HepG2 (cell line): ENCODE measurements around the gene FMN2. TPM values are rescaled to one million over a fixed set of nuclear protein-coding genes. Genes with fewer than 3 reads are reported as not detected.

ENCODE experiments used
- ATAC-seq: fragments of 200-7000 bp; cut with Tn5 transposase; 3 replicates; pipeline ENCODE4 v1.9.1; 2020; ENCODE audit warnings: mild to moderate bottlenecking, moderate library complexity
- BruUV-seq: library from RNA; stranded (reverse); fragments of 400-500 nt; replicated peaks from 2 replicates; lab custom pipeline; 2021; lab: Mats Ljungman, UMichigan
- CTCF ChIA-PET: fragments of 300-600 bp; formaldehyde crosslinking; extraction: SDS; loops from one replicate; lab custom pipeline; 2021; ENCODE audit warnings: low total read pairs, inconsistent platforms, low intra/inter-chr PET ratio; lab: Yijun Ruan, JAX
- POLR2A ChIA-PET: fragments of 350-600 bp; sonication (Branson Sonifier 250); formaldehyde crosslinking; loops from one replicate; lab custom pipeline; 2020; ENCODE audit warnings: antibody characterized with exemption, inconsistent platforms; lab: Yijun Ruan, JAX
- DNase-seq: peaks from one replicate; pipeline ENCODE4 v3.0.0-alpha.2; 2015; ENCODE audit warnings: low spot score
- FAIRE-seq: peaks from 3 replicates; lab custom pipeline; 2011; peaks lifted over from hg19 to GRCh38; lab: Jason Lieb, UNC
- H2AFZ ChIP-seq: one replicate; pipeline ENCODE4 v1.6.1; 2011; ENCODE audit warnings: low read length, inconsistent platforms
- H3K27ac ChIP-seq: fragments of 300-600 bp; 3 replicates; pipeline ENCODE4 v1.8.0; 2011; ENCODE audit warnings: mixed run types, mild to moderate bottlenecking, mixed read lengths, low read length, inconsistent platforms; ENCODE audit not compliant: insufficient read depth; ENCODE audit errors: extremely low read length
- H3K27me3 ChIP-seq, 2 experiments: fragments of 200-600 bp in 1 of 2; 2 replicates in 1 of 2; 3 replicates in 1 of 2; pipeline versions ENCODE4 v1.6.0 to v1.8.0; 2011; ENCODE audit warnings: low read length in 2 of 2, mild to moderate bottlenecking in 2 of 2, moderate library complexity in 2 of 2, inconsistent platforms in 1 of 2; ENCODE audit not compliant: insufficient read depth in 2 of 2, control insufficient read depth in 1 of 2
- H3K36me3 ChIP-seq, 2 experiments: fragments of 200-600 bp in 1 of 2; replicated peaks in 1 of 2; 2 replicates in 1 of 2; 3 replicates in 1 of 2; pipeline versions ENCODE4 v1.5.1 to v1.8.0; 2011; ENCODE audit warnings: low read length in 2 of 2, inconsistent platforms in 1 of 2; ENCODE audit not compliant: insufficient read depth in 2 of 2, control insufficient read depth in 1 of 2
- H3K4me1 ChIP-seq: 2 replicates; pipeline ENCODE4 v1.5.1; 2012; ENCODE audit warnings: low read length, inconsistent platforms; ENCODE audit not compliant: insufficient read depth
- H3K4me2 ChIP-seq: 2 replicates; pipeline ENCODE4 v1.6.0; 2011; ENCODE audit warnings: low read depth, low read length, inconsistent platforms
- H3K4me3 ChIP-seq, 3 experiments: fragments of 200-600 bp in 1 of 3; sonication (generic), shearing (Covaris generic) in 1 of 3; replicated peaks in 1 of 3; 2 replicates each; pipeline ENCODE4 v1.5.1; 2011 to 2016; ENCODE audit warnings: low read length in 3 of 3, inconsistent platforms in 2 of 3, low read depth in 2 of 3, mild to moderate bottlenecking in 2 of 3, control low read depth in 1 of 3, mixed read lengths in 1 of 3; ENCODE audit not compliant: insufficient read depth in 1 of 3
- H3K79me2 ChIP-seq: one replicate; pipeline ENCODE4 v1.6.1; 2011; ENCODE audit warnings: low read length, inconsistent platforms; ENCODE audit not compliant: insufficient read depth
- H3K9ac ChIP-seq: 2 replicates; pipeline ENCODE4 v1.6.0; 2011; ENCODE audit warnings: mild to moderate bottlenecking, low read depth, low read length, inconsistent platforms; ENCODE audit not compliant: insufficient read depth
- H3K9me3 ChIP-seq: 2 replicates; pipeline ENCODE4 v1.5.1; 2012; ENCODE audit warnings: mild to moderate bottlenecking, low read length
- H4K20me1 ChIP-seq: 2 replicates; pipeline ENCODE4 v1.6.0; 2011; ENCODE audit warnings: inconsistent platforms, mild to moderate bottlenecking, low read length, moderate library complexity; ENCODE audit not compliant: insufficient read depth
- CREB1 ChIP-seq, 2 experiments: fragments of 450-650 bp in 1 of 2; IDR thresholded peaks; 2 replicates each; pipeline ENCODE4 v1.6.1; 2016 to 2017; ENCODE audit warnings: control low read depth in 1 of 2, mild to moderate bottlenecking in 1 of 2, missing compliant biosample characterization in 1 of 2, missing genetic modification characterization in 1 of 2
- ELF3 ChIP-seq: IDR thresholded peaks from 2 replicates; pipeline ENCODE4 v1.6.1; 2016; ENCODE audit warnings: missing genetic modification reagents, missing compliant biosample characterization
- FOSL2 ChIP-seq: sonication (generic); formaldehyde crosslinking; IDR thresholded peaks from 2 replicates; pipeline ENCODE4 v1.4.0; 2020; ENCODE audit warnings: missing genetic modification reagents
- HDAC2 ChIP-seq: sonication (generic); formaldehyde crosslinking; IDR thresholded peaks from 2 replicates; pipeline ENCODE4 v1.4.0; 2020; ENCODE audit warnings: missing genetic modification reagents
- IKZF4 ChIP-seq: sonication (generic); formaldehyde crosslinking; IDR thresholded peaks from 2 replicates; pipeline ENCODE4 v1.5.1; 2020; ENCODE audit warnings: borderline replicate concordance, mild to moderate bottlenecking, low read depth, missing genetic modification reagents; ENCODE audit errors: not compliant biosample characterization
- KIAA2018 ChIP-seq: sonication (generic); formaldehyde crosslinking; IDR thresholded peaks from 2 replicates; pipeline ENCODE4 v1.5.0; 2020; ENCODE audit warnings: mild to moderate bottlenecking, missing genetic modification reagents, borderline replicate concordance
- KMT2A ChIP-seq: sonication (generic); formaldehyde crosslinking; IDR thresholded peaks from 2 replicates; pipeline ENCODE4 v1.4.0; 2020; ENCODE audit warnings: missing genetic modification reagents
- MATR3 ChIP-seq: sonication (generic); formaldehyde crosslinking; IDR thresholded peaks from 2 replicates; pipeline ENCODE4 v1.4.0; 2020; ENCODE audit warnings: missing genetic modification reagents
- RFX5 ChIP-seq: IDR thresholded peaks from 2 replicates; pipeline ENCODE4 v1.6.1; 2011; ENCODE audit warnings: low read depth, low read length, improper control_type of control experiment
- SP1 ChIP-seq, 2 experiments: fragments of 450-650 bp in 1 of 2; sonication (generic) in 1 of 2; formaldehyde crosslinking in 1 of 2; IDR thresholded peaks; 2 replicates each; pipeline versions ENCODE4 v1.4.0 to v1.6.1; 2016 to 2020; ENCODE audit warnings: missing genetic modification reagents in 1 of 2
- ZNF12 ChIP-seq: sonication (generic); formaldehyde crosslinking; IDR thresholded peaks from 2 replicates; pipeline ENCODE4 v1.5.0; 2020; ENCODE audit warnings: missing genetic modification reagents
- ZNF205 ChIP-seq: IDR thresholded peaks from 2 replicates; pipeline ENCODE4 v1.6.1; 2018; ENCODE audit warnings: missing biosample characterization, missing genetic modification reagents
- ZNF256 ChIP-seq: sonication (generic); formaldehyde crosslinking; conservative IDR thresholded peaks from 2 replicates; pipeline ENCODE4 v1.4.0; 2020; ENCODE audit warnings: missing genetic modification reagents
- ZNF770 ChIP-seq: sonication (generic); formaldehyde crosslinking; IDR thresholded peaks from 2 replicates; pipeline ENCODE4 v1.5.0; 2020; ENCODE audit warnings: mild to moderate bottlenecking, missing genetic modification reagents
- ZNF781 ChIP-seq: sonication (generic); formaldehyde crosslinking; IDR thresholded peaks from 2 replicates; pipeline ENCODE4 v1.5.1; 2020; ENCODE audit warnings: borderline replicate concordance, mild to moderate bottlenecking, missing genetic modification reagents; ENCODE audit errors: not compliant biosample characterization
- WGBS: methylation state at CpG from one replicate; pipeline ENCODE4 v1.1.6; 2017; ENCODE audit warnings: low lambda C conversion rate; 5-methylcytosine and 5-hydroxymethylcytosine counted together
- in situ Hi-C: cut with HindIII; loops from 2 replicates; pipeline ENCODE4 v1.10.0; 2017; ENCODE audit warnings: low pct_unique_long_range_greater_than_20kb; ENCODE audit not compliant: extremely low pct_ligation_motif_present
- intact Hi-C: fragments of 100-400 bp; cut with micrococcal nuclease; formaldehyde crosslinking; loops from one replicate; pipeline ENCODE4 v1.10.0; 2022; ENCODE audit not compliant: unreplicated experiment
- polyA plus RNA-seq, 8 experiments: library from polyadenylated mRNA; depleted of rRNA in 3 of 8; stranded (reverse) in 7 of 8; unstranded in 1 of 8; fragments of >200 nt; fragmentation: Illumina TruSeq in 4 of 8; extraction: Trizol in 4 of 8; gene quantifications; 2 replicates each; pipeline versions ENCODE4 v1.2.1 to v1.2.3, GENCODE V29; 2011 to 2016; ENCODE audit warnings: low read depth in 4 of 8, missing spikeins in 1 of 8, mixed read lengths in 1 of 8; ENCODE audit not compliant: insufficient read depth in 1 of 8
- total RNA-seq, 5 experiments: library from RNA; depleted of rRNA; stranded (reverse); fragments of >200 nt; fragmentation: Illumina TruSeq; extraction: Trizol; gene quantifications; 2 replicates each; pipeline ENCODE4 v1.2.3, GENCODE V29; 2016; ENCODE audit warnings: low read depth in 1 of 5

FMN2 gene
- total and polyA plus RNA-seq, 2 of the 13 experiments (the other 11 are each of a cell fraction or from before 2014, with no cell fraction given) = not detected

GRCh38 chr1:240117930-240118329 lies 26.2 kb downstream of the FMN2 start:
- no peak overlapping the region for H2AFZ ChIP-seq
- H3K4me2 ChIP-seq = no peak overlapping the region
- intact Hi-C loops = no loop called here
- POLR2A ChIA-PET = no interaction called here
- H3K4me3 ChIP-seq = no peak overlapping the region
- CTCF ChIA-PET = no interaction called here
- H3K27ac ChIP-seq = no peak overlapping the region
- no peaks in the 10 kb centered on the region for H3K27me3 ChIP-seq
- WGBS = 22% methylated on average over 3 of the region's 3 CpGs
- H3K4me1 ChIP-seq = no peaks in the 10 kb centered on the region
- BruUV-seq = no TSS peak
- DNase-seq (no peak), ATAC-seq (no peak), FAIRE-seq (no peak)
- no peaks in the 10 kb centered on the region for H4K20me1 ChIP-seq
- H3K9me3 ChIP-seq = no peaks in the 10 kb centered on the region
- H3K36me3 ChIP-seq = no peaks in the 10 kb centered on the region
- no peak overlapping the region for H3K9ac ChIP-seq
- in situ Hi-C loops = no loop called here
- H3K79me2 ChIP-seq = no peaks in the 10 kb centered on the region
- TF ChIP-seq SP1 (IDR thresholded peaks at IDR 0.05) (no peak), SP1 (CRISPR knock-in tag; IDR thresholded peaks at IDR 0.05) (no peak), MATR3 (CRISPR knock-in tag) (no peak), ZNF12 (no peak), IKZF4 (CRISPR knock-in tag) (no peak), ZNF205 (CRISPR knock-in tag) (no peak), ZNF770 (CRISPR knock-in tag) (no peak), KMT2A (CRISPR knock-in tag) (no peak), RFX5 (no peak), CREB1 (IDR thresholded peaks at IDR 0.05) (no peak), CREB1 (CRISPR knock-in tag; IDR thresholded peaks at IDR 0.05) (no peak), KIAA2018 (CRISPR knock-in tag) (no peak), ZNF256 (CRISPR knock-in tag) (no peak), FOSL2 (CRISPR knock-in tag) (no peak), HDAC2 (CRISPR knock-in tag) (no peak), ZNF781 (CRISPR knock-in tag) (no peak), ELF3 (no peak)
